Stimulated activated CD8-positive, alpha-beta memory T cell treated with anti-CD3 and anti-CD28 coated beads, Interleukin-4, amount 100 ng/mL, for 48 hours (primary cell): Measurements from ENCODE around the gene CHIC2.

Experiments used
- DNase-seq: peaks from one replicate; pipeline ENCODE4 v3.0.0-alpha.2; 2020

CHIC2 gene

DNA sequence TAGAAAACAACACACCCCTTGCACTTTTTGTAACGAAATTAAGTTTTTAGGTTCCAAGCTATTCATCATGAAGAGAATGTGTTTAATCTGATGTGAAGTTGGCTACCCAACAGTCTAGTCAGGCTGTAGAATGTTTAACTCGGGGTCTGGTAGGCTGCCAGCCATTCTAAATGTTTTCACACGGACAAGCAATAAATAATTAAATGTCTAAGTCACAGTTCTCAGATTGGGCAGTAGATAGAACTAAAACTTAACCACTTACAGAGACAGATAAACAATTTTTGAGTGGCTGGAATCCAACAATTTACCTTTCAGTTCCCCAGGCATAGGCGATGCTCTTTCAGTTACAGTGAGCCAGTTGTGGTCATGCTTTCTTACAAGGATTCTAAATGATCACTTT is 66.5 kb downstream of the CHIC2 start:
- DNase-seq, result no peak

- DNase-seq, result no peak
These were observed 69.9 kb downstream of the CHIC2 start for GRCh38 chr4:53994382-53995102.

GRCh38 chr4:53992785-53993184 is 71.6 kb downstream of the CHIC2 start:
- DNase-seq, result no peak

- DNase-seq, result no peak
These were observed 72.6 kb downstream of the CHIC2 start for GRCh38 chr4:53991821-53992220.

DNA sequence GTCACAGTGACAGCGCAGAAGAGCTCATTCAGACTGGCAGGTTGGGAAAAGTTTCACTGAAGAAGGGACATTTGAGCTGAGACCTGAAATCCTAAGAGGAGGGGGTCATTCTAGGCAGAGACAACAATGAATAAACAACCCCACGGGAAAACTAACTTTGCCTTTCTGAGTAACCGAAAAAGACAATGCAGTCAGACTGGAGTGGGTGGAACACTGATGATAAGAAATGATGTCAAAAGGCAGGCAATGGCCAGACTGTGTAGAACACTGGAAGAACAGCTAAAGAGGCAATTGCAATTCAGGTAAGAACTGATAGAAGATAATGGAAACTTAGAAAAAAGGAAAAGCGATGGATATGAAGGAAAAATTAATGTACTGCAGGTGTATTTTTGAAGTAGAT is 73.8 kb downstream of the CHIC2 start:
- DNase-seq, result no peak

GRCh38 chr4:53987761-53988171 is 76.6 kb downstream of the CHIC2 start:
- DNase-seq, result no peak

GRCh38 chr4:53986062-53986461 is 78.3 kb downstream of the CHIC2 start:
- no peak for DNase-seq

DNA sequence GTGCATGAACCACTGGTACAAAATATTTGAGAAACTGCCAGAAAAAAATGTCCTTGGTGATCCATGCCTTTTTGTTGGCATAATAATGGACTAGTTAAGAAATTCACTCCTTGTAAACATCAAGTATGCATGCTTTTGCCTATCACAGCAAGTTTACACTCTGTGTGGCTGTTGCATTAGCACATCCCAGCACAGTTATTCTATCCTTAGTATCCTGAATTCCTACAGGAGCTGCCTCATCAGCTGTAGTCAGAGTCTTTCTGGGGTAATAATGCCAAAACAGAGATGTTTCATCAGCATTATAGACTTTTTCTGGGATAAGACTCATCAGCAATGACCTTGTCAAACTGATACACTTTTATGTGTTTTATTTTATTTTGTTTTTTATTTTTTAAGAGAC is 82.8 kb downstream of the CHIC2 start:
- DNase-seq, result no peak

GRCh38 chr4:53981066-53981465 is 83.3 kb downstream of the CHIC2 start:
- DNase-seq, result no peak

- DNase-seq, result no peak
These were observed 89.8 kb downstream of the CHIC2 start for GRCh38 chr4:53974561-53974960.

DNA sequence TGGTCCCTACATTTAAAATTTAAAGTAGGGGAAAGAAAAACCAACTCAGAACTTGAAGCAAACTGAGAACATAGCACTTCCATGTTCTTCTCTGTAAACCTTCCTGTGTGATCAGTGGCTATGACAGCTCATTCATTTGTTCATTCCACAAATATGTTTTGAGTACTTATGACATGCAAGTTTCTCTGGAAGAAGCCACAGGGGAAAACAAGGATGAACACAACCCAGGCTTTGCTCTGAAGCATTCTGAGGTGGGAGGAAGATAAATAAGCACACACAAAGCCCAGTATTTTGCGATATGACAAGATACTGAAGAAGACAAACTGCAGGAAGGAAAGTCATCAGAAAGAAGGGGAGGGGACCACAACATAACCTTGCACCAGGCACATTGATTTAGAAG is 96.4 kb downstream of the CHIC2 start:
- no peak for DNase-seq

DNA sequence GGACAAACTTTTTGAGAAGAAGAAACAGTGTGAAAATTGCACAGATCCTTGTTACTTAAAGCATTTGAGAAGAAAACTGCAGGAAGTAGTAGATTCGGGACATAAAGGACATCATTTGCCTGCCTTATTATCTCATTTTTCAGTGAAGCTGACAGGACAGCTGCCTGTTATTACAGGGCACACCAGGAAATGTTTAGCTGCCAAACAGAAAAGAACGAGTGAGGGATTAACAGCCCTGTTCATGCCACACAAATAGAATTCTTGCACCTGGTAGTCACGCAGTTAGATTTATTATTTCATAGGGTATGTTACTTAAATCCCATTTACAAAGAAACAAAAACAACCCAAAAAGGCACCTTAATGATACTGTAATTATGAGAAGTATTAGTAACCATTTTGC is 100.6 kb downstream of the CHIC2 start:
- no peak for DNase-seq

DNA sequence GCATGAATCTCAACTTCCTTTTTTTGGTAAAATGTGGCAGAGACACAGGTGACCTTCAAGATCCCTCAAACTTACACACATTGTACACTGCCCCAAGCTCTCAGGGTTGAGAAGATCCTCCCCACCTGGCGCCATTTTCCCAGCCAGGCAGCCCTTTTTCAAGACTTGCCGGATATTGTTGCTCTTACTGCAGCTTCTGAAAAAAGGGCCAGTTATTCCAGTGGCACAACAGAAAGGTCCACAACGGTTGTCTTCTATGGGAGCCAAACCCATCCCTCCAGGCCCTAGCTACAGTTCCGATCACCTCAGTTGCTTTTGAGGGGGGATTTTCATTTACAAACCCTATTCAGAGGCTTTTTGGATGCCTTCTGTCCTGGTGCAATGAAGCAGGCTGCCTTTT is 101.1 kb downstream of the CHIC2 start:
- DNase-seq, result no peak

DNA sequence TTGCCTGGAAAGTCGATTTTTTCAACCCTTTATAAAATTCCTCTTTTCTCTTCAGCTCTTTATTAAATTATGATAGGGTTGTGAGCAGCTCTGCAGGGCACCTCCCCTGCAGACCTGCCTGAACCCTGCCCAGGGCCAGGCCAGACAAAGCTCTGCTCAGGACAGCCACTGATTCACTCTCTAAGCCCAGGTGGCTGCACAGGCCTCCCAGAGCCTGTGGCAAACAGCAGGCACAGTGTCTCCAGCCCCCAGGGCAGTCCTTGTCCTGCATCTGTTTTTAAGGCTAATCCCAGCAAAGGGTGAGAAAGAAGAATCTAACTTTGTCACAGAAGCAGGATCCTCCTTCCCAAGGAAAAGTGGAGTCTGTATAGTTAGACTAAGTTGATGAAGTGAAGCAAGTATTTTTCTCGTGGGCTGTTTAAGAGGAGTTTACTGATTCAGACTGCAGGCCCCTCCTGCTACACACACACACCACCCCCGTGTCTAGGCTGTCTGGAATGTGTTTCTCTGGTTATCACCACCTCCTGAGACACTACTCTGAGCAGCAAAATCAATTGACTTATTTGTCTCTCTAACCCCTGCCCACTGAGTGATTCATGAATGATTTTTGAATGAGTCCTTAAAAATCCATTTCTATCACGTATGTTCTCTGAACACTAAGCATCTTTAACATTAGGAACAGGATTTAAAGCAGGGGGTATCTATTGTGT is 101.7 kb downstream of the CHIC2 start:
- DNase-seq, result no peak

GRCh38 chr4:53961351-53961750 is 103.1 kb downstream of the CHIC2 start:
- DNase-seq, result no peak

GRCh38 chr4:53960843-53961242 is 103.6 kb downstream of the CHIC2 start:
- no peak for DNase-seq
